ENCODE data around the gene MGA.

The MGA gene

DNA sequence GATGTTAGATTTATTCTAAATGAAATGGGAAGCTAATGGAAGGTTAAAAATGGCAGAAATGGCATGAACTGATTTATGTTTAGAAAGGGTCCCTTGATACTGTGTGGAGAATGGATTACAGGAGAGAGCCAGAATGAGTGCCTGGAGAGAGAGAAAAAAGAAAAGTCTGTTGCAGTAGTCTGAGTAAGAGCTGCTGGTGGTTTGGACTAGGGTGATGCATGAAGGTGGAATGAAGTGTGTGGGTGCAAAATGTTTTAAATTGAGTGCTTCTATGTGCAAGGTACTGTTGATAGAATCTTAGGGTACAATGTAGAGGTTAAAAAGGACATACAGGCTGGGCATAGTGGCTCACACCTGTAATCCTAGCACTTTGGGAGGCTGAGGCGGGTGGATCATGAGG, 11.4 kb upstream of the MGA start:
- no peak overlapping the region for H2AFZ ChIP-seq (ENCODE audit: low read length)
- no peaks in the 10 kb centered on the region for H3K4me1 ChIP-seq (ENCODE audit: control insufficient read depth in 2 of 2, insufficient read depth in 1 of 2, low read depth in 1 of 2, low read length in 2 of 2)
- no peak overlapping the region for H3K23ac ChIP-seq (ENCODE audit: low read depth, low read length, poor library complexity)
- H2BK120ac ChIP-seq (ENCODE audit: low read depth, low read length) = no peak overlapping the region
- H3K4ac ChIP-seq (ENCODE audit: low read length) = no peak overlapping the region
- peaks cover 2% of the 10 kb centered on the region for H3K79me1 ChIP-seq (ENCODE audit: low read depth, low read length)
- H3K36me3 ChIP-seq (replicated peaks in 1 of 2; ENCODE audit: control insufficient read depth in 2 of 2, insufficient read depth in 2 of 2, low read length in 2 of 2) = no peaks in the 10 kb centered on the region
- H4K91ac ChIP-seq (ENCODE audit: low read depth, low read length, poor library complexity) = no peak overlapping the region
- H3K14ac ChIP-seq (ENCODE audit: low read length) = no peak overlapping the region
- no peak overlapping the region for H3K9ac ChIP-seq (ENCODE audit: low read depth, low read length, poor library complexity)
- no peak overlapping the region for H2BK5ac ChIP-seq (ENCODE audit: low read length)
- no peak for DNase-seq (ENCODE audit: low spot score)
- H3K27me3 ChIP-seq (ENCODE audit: control insufficient read depth in 3 of 3, insufficient read depth in 3 of 3, low read depth in 1 of 3, low read length in 3 of 3) = no peaks in the 10 kb centered on the region
- H4K8ac ChIP-seq (ENCODE audit: low read depth, low read length) = no peak overlapping the region
- H3K4me3 ChIP-seq (ENCODE audit: low read length in 2 of 2) = no peak overlapping the region
- no peak overlapping the region for H2AK5ac ChIP-seq (ENCODE audit: low read depth, low read length)
- no peak overlapping the region for H2BK12ac ChIP-seq (ENCODE audit: low read length)
- no peak overlapping the region for H2BK15ac ChIP-seq (ENCODE audit: low read length)
- H3K18ac ChIP-seq (ENCODE audit: low read length) = no peak overlapping the region
- H3K9me3 ChIP-seq (replicated peaks in 1 of 2; ENCODE audit: control insufficient read depth in 2 of 2, insufficient read depth in 1 of 2, low read depth in 1 of 2, low read length in 2 of 2) = no peaks in the 10 kb centered on the region
- no peak overlapping the region for H3K4me2 ChIP-seq (ENCODE audit: insufficient read depth, low read length, poor library complexity, severe bottlenecking)
- H3K27ac ChIP-seq (replicated peaks; ENCODE audit: low read length) = no peak overlapping the region
- no CpG with 5 or more reads among the region's 1 CpG for WGBS, 2 donors (ENCODE audit: extremely low coverage in 2 of 2, insufficient read length in 2 of 2, insufficient replicate concordance in 1 of 2)

DNA sequence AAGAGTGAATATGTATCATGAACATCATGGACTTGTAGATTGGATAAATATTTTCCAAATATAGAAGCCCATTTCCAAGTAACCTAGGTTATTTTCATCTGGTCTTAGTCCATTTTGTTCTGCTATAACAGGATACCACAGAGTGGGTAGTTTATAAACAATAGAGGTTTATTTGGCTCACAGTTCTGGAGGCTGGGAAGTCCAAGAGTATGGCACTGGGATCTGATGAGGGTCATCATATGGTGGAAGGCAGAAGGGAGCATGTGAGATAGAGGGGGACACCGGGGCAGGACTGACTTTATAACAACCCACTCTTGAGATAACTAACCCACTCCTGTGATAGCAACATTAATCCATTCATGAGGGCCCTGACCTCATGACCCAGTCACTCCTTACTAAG, 9.4 kb upstream of the MGA start:
- no peaks in the 10 kb centered on the region for H3K36me3 ChIP-seq (replicated peaks in 1 of 2; ENCODE audit: control insufficient read depth in 2 of 2, insufficient read depth in 2 of 2, low read length in 2 of 2)
- H3K23ac ChIP-seq (ENCODE audit: low read depth, low read length, poor library complexity) = no peak overlapping the region
- no peak overlapping the region for H2BK5ac ChIP-seq (ENCODE audit: low read length)
- no peak overlapping the region for H2BK120ac ChIP-seq (ENCODE audit: low read depth, low read length)
- no peak overlapping the region for H2AFZ ChIP-seq (ENCODE audit: low read length)
- H3K27ac ChIP-seq (replicated peaks; ENCODE audit: low read length) = no peak overlapping the region
- H2AK5ac ChIP-seq (ENCODE audit: low read depth, low read length) = no peak overlapping the region
- no peaks in the 10 kb centered on the region for H3K4me1 ChIP-seq (ENCODE audit: control insufficient read depth in 2 of 2, insufficient read depth in 1 of 2, low read depth in 1 of 2, low read length in 2 of 2)
- H2BK12ac ChIP-seq (ENCODE audit: low read length) = no peak overlapping the region
- no peaks in the 10 kb centered on the region for H3K27me3 ChIP-seq (ENCODE audit: control insufficient read depth in 3 of 3, insufficient read depth in 3 of 3, low read depth in 1 of 3, low read length in 3 of 3)
- no peak overlapping the region for H2BK15ac ChIP-seq (ENCODE audit: low read length)
- no CpG with 5 or more reads among the region's 1 CpG for WGBS, 2 donors (ENCODE audit: extremely low coverage in 2 of 2, insufficient read length in 2 of 2, insufficient replicate concordance in 1 of 2)
- H3K9me3 ChIP-seq (replicated peaks in 1 of 2; ENCODE audit: control insufficient read depth in 2 of 2, insufficient read depth in 1 of 2, low read depth in 1 of 2, low read length in 2 of 2) = no peaks in the 10 kb centered on the region
- H3K4me2 ChIP-seq (ENCODE audit: insufficient read depth, low read length, poor library complexity, severe bottlenecking) = no peak overlapping the region
- no peak overlapping the region for H3K14ac ChIP-seq (ENCODE audit: low read length)
- no peak overlapping the region for H3K9ac ChIP-seq (ENCODE audit: low read depth, low read length, poor library complexity)
- no peak for DNase-seq (ENCODE audit: low spot score)
- no peak overlapping the region for H3K4ac ChIP-seq (ENCODE audit: low read length)
- H4K8ac ChIP-seq (ENCODE audit: low read depth, low read length) = no peak overlapping the region
- H3K18ac ChIP-seq (ENCODE audit: low read length) = no peak overlapping the region
- H3K79me1 ChIP-seq (ENCODE audit: low read depth, low read length) = no peaks in the 10 kb centered on the region
- no peak overlapping the region for H3K4me3 ChIP-seq (ENCODE audit: low read length in 2 of 2)
- no peak overlapping the region for H4K91ac ChIP-seq (ENCODE audit: low read depth, low read length, poor library complexity)

DNA sequence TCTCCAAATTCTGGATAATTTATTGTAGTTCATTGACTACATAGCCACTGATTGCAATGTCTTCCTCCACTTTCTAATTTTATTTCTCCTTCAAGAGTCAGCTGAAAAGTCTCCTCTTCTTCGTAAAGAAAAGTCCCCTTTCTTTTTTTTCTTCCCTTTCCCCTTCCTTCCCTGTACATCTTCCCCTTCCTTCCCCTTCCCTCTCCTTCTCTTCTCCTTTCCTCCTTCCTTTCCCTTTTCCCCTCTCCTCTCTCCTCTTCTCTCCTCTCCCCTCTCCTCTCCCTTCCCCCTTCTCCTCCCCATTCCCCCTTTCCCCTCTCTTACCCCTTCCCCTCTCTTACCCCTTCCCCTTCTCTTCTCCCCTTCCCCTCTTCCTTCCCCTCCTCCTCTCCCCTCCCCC, 8.8 kb upstream of the MGA start:
- H3K4ac ChIP-seq (ENCODE audit: low read length) = no peak overlapping the region
- H3K18ac ChIP-seq (ENCODE audit: low read length) = no peak overlapping the region
- no peak overlapping the region for H3K27ac ChIP-seq (replicated peaks; ENCODE audit: low read length)
- WGBS, 2 donors (ENCODE audit: extremely low coverage in 2 of 2, insufficient read length in 2 of 2, insufficient replicate concordance in 1 of 2) = no CpG with 5 or more reads among the region's 1 CpG
- H3K23ac ChIP-seq (ENCODE audit: low read depth, low read length, poor library complexity) = no peak overlapping the region
- H3K27me3 ChIP-seq (ENCODE audit: control insufficient read depth in 3 of 3, insufficient read depth in 3 of 3, low read depth in 1 of 3, low read length in 3 of 3) = no peaks in the 10 kb centered on the region
- H2BK5ac ChIP-seq (ENCODE audit: low read length) = no peak overlapping the region
- H2BK12ac ChIP-seq (ENCODE audit: low read length) = no peak overlapping the region
- no peaks in the 10 kb centered on the region for H3K4me1 ChIP-seq (ENCODE audit: control insufficient read depth in 2 of 2, insufficient read depth in 1 of 2, low read depth in 1 of 2, low read length in 2 of 2)
- no peak overlapping the region for H2AK5ac ChIP-seq (ENCODE audit: low read depth, low read length)
- H4K8ac ChIP-seq (ENCODE audit: low read depth, low read length) = no peak overlapping the region
- H4K91ac ChIP-seq (ENCODE audit: low read depth, low read length, poor library complexity) = no peak overlapping the region
- no peak for DNase-seq (ENCODE audit: low spot score)
- no peak overlapping the region for H3K4me3 ChIP-seq (ENCODE audit: low read length in 2 of 2)
- H3K14ac ChIP-seq (ENCODE audit: low read length) = no peak overlapping the region
- H2BK120ac ChIP-seq (ENCODE audit: low read depth, low read length) = no peak overlapping the region
- no peaks in the 10 kb centered on the region for H3K36me3 ChIP-seq (replicated peaks in 1 of 2; ENCODE audit: control insufficient read depth in 2 of 2, insufficient read depth in 2 of 2, low read length in 2 of 2)
- no peak overlapping the region for H3K9ac ChIP-seq (ENCODE audit: low read depth, low read length, poor library complexity)
- H2BK15ac ChIP-seq (ENCODE audit: low read length) = no peak overlapping the region
- no peaks in the 10 kb centered on the region for H3K79me1 ChIP-seq (ENCODE audit: low read depth, low read length)
- no peak overlapping the region for H3K4me2 ChIP-seq (ENCODE audit: insufficient read depth, low read length, poor library complexity, severe bottlenecking)
- no peak overlapping the region for H2AFZ ChIP-seq (ENCODE audit: low read length)
- no peaks in the 10 kb centered on the region for H3K9me3 ChIP-seq (replicated peaks in 1 of 2; ENCODE audit: control insufficient read depth in 2 of 2, insufficient read depth in 1 of 2, low read depth in 1 of 2, low read length in 2 of 2)

DNA sequence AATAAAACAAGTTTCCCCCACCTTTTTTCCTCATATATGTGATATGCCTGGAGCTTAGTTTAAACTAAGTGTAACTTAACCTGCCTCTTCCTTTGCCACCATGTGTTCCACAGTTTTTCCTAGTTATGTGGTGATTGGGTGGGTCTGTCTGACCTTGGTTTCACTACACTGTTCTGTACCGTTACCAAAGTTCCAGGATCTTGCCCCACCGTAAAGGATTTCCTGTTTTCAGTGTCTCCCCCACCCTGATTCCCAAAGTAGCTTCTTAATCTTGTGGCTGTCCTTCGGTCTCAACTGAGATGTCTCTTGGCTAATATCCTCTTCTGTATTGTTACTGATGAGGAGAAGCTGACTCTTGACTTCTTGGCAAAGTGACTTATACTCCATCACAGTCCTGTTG, 6.4 kb upstream of the MGA start:
- Histone ChIP-seq H4K91ac (ENCODE audit: low read depth, low read length, poor library complexity) (no peak overlapping the region), H3K18ac (ENCODE audit: low read length) (no peak overlapping the region), H2BK120ac (ENCODE audit: low read depth, low read length) (no peak overlapping the region), H3K4me2 (ENCODE audit: insufficient read depth, low read length, poor library complexity, severe bottlenecking) (no peak overlapping the region), H3K4me3 (ENCODE audit: low read length in 2 of 2) (no peak overlapping the region), H2AK5ac (ENCODE audit: low read depth, low read length) (no peak overlapping the region), H3K36me3 (replicated peaks in 1 of 2; ENCODE audit: control insufficient read depth in 2 of 2, insufficient read depth in 2 of 2, low read length in 2 of 2) (no peaks in the 10 kb centered on the region), H3K9me3 (replicated peaks in 1 of 2; ENCODE audit: control insufficient read depth in 2 of 2, insufficient read depth in 1 of 2, low read depth in 1 of 2, low read length in 2 of 2) (no peaks in the 10 kb centered on the region), H3K79me1 (ENCODE audit: low read depth, low read length) (no peaks in the 10 kb centered on the region), H2AFZ (ENCODE audit: low read length) (no peak overlapping the region), H2BK12ac (ENCODE audit: low read length) (no peak overlapping the region), H3K27me3 (ENCODE audit: control insufficient read depth in 3 of 3, insufficient read depth in 3 of 3, low read depth in 1 of 3, low read length in 3 of 3) (no peaks in the 10 kb centered on the region), H2BK5ac (ENCODE audit: low read length) (no peak overlapping the region), H3K4me1 (ENCODE audit: control insufficient read depth in 2 of 2, insufficient read depth in 1 of 2, low read depth in 1 of 2, low read length in 2 of 2) (no peaks in the 10 kb centered on the region), H3K4ac (ENCODE audit: low read length) (no peak overlapping the region), H3K27ac (replicated peaks; ENCODE audit: low read length) (no peak overlapping the region), H3K14ac (ENCODE audit: low read length) (no peak overlapping the region), H2BK15ac (ENCODE audit: low read length) (no peak overlapping the region), H4K8ac (ENCODE audit: low read depth, low read length) (no peak overlapping the region), H3K23ac (ENCODE audit: low read depth, low read length, poor library complexity) (no peak overlapping the region), H3K9ac (ENCODE audit: low read depth, low read length, poor library complexity) (no peak overlapping the region)
- DNase-seq (ENCODE audit: low spot score) = no peak
- no CpG with 5 or more reads among the region's 3 CpGs for WGBS, 2 donors (ENCODE audit: extremely low coverage in 2 of 2, insufficient read length in 2 of 2, insufficient replicate concordance in 1 of 2)

Data from neuronal stem cell (in vitro differentiated cells).